ENCODE measurements around the gene MRM2.

The MRM2 gene

DNA sequence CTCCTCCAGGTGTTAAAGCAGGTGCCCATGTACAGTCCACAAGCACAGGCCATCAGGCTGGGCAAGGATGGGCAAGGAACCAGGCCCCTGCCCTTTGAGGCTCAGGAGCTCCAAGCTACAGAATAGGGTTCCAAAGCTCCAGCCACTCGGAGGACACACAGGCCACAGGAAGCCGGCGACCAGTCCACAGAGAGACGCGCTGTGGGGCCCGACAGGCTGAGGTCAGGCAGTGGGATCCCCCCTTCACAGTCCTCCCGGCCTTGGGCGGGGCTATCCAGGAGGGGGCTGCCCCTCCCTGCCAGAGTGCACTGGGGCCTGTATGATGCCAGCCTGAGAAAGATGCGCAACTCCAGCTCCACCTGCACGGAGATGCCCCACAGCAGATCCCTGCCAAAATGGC, 43.2 kb downstream of the MRM2 start:
- in situ Hi-C loops (cut with HindIII; ENCODE audit: low pct_ligation_motif_present, low pct_unique_long_range_greater_than_20kb, low sequenced_read_pairs), result no loop called here
- no peak for DNase-seq

DNA sequence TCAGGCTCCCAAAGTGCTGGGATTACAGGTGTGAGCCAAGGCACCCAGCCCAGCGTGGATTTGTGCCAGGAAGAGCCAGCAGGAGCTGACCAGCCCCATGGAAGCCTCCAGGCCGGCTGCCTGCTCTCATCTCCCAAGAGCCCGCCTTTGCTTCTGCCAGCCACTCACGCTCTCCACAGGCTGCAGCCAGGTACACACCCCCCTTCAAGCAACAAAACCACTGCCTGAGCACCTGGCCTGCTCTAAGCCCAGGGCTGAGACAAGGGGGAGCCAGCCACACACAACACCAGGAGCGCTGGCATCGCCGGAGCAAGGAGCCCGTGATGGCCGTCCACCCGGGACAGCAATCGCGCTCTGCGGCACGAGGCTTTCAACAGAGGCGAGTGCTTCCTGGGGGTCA, 43.8 kb downstream of the MRM2 start:
- in situ Hi-C loops (cut with HindIII; ENCODE audit: low pct_ligation_motif_present, low pct_unique_long_range_greater_than_20kb, low sequenced_read_pairs), result no loop called here
- no peak for DNase-seq

DNA sequence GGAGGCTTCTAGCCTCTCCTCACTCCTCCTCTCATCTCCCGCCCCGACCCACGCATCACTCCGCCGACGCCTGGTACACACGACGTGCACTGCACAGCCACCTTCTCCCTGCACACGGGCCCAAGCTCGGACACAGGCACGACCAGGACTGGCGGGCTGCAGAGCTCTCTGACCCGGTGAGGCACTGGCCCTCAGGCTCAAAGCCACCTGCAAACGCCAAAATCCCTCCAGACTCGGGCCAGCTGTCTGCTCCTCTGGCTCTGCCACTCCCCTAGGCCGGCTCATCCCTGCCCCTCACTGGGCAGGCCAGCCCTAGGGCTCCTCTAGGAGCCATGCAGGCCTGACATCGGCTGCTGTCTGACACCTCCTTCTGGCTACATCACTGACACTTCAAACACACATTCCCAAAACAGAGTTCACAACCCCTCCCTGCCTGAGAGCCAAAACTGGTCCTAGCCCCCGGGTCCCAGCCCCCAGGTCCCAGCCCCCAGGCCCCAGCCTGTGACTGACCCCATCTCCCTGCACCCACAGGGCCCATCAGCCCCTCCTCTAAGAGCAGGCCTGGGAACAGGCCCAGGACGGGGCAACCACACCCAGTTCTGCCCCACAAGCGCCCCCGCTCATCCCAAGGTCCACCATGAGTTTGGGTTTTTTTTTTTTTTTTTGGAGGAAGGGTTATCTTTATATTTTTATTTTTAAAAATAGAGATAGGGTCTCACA, 44.4 kb downstream of the MRM2 start:
- DNase-seq, result no peak
- in situ Hi-C loops (cut with HindIII; ENCODE audit: low pct_ligation_motif_present, low pct_unique_long_range_greater_than_20kb, low sequenced_read_pairs), result no loop called here

DNA sequence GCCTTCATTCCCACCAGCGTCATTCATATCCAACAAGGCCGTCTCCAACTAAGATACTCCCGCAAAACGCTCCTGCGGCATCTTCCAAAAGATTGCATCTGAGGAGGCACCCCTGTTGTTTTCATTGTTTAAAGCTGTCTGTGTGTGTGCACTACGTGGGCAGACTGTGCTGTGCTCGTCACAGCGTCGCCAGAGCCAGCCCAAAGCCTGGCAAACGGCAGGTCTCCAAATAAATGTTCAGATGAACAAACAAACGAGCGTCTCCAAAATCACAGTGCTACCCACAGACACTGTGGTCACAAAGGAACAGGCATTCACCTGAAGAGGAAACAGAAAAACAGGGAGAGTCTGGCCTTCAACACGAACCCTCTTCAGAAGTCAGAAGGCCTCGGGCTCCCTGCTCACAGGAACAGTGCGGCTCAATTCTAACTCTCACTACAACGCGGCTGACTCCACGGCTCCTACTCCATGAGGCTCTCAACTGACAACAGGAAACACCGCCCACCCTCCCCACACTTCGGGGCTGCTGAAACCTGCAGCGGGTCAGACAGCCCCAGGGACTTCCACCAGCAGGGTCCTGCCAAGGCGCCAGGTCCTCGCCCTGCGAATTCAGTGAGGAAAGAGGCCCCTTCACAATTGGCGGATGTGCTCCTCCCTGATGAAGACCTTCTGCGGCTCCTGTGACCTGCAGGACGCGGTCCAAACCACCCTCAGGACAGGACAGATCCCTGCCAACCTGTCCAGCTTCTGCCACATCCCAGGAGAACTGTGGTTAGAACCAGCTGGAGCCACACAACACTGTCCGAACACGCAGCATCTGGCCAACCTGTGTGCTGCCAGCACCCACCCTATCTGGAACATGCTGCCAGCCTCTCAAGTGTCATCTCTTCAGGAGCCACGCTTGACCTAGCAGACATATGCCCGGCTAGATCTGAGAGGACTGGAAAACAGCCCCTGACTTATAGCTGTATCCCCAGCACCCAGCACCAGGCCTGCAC, 45.3 kb downstream of the MRM2 start:
- in situ Hi-C loops (cut with HindIII; ENCODE audit: low pct_ligation_motif_present, low pct_unique_long_range_greater_than_20kb, low sequenced_read_pairs), result no loop called here
- no peak for DNase-seq

DNA sequence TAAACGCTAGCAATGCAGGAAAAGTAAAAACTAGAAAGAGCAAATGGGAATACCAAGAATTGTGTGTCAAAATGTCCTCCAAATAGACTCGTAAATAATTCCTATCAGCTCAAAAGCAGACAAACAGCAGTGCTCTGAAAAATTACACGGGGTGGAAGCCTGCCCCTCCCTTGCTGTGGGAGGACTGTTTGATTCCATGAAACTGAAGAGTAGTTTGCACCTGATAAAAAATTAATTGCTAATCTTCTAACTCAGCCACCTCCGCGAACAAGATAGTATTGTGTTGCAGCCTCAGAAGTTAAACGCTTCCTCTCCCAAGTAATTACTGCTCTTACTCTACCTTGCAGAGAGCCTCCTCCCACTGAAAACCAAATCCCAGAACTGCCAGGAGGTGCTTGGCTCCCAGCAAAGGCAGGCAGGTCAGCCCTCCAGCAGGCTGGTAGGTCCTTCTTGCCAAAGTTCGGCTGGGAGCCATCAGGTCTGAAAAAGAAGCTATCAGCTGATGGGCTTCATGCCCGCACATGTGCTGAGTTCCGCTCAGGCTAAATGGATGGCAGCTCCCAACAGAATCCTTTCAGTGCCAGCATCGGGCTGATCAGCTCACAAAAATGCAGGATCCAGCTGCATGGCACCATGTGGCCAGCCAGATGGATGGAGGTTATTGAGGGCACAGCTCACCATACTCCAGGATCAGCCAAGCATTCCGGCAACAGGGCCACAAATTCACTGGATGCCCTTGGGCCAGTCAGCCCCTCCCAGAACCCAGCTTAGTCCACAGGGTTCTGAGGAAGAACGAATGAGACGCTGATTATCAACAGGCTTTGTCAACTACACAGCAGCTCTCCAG, 46.4 kb downstream of the MRM2 start:
- DNase-seq, result no peak
- in situ Hi-C loops (cut with HindIII; ENCODE audit: low pct_ligation_motif_present, low pct_unique_long_range_greater_than_20kb, low sequenced_read_pairs), result no loop called here

DNA sequence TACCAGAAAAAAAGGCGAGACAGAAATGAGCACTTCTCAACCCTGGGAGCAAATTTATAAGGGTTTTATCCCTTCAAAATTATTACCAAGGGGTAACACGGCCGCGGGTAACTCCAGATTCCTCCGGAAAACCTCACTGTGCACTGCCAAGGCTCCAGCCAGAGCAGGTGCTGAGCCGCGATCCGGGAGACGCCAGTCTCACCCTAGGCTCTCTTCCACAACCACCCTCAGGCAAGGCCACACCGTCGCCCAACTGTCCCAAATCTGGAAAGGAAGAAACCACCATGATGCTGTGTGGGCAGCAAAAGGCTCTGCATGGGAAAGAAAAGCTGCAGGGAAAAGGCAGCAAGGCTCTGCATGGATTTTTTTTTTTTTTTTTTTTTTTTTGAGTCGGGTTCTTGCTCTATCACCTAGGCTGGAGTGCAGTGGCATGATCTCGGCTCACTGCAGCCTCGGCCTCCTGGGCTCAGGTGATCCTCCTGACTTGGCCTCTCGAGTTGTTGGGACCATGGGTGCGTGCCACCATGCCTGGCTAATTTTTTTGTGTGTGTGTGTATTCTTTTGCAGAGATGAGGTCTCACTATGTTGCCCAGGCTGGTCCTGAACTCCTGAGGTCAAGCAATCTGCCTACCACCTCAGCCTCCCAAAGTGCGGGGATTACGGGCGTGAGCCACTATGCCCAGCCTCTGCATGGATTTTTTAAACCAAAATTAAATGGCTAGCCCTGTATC, 48.3 kb downstream of the MRM2 start:
- in situ Hi-C loops (cut with HindIII; ENCODE audit: low pct_ligation_motif_present, low pct_unique_long_range_greater_than_20kb, low sequenced_read_pairs), result no loop called here
- DNase-seq, result no peak

DNA sequence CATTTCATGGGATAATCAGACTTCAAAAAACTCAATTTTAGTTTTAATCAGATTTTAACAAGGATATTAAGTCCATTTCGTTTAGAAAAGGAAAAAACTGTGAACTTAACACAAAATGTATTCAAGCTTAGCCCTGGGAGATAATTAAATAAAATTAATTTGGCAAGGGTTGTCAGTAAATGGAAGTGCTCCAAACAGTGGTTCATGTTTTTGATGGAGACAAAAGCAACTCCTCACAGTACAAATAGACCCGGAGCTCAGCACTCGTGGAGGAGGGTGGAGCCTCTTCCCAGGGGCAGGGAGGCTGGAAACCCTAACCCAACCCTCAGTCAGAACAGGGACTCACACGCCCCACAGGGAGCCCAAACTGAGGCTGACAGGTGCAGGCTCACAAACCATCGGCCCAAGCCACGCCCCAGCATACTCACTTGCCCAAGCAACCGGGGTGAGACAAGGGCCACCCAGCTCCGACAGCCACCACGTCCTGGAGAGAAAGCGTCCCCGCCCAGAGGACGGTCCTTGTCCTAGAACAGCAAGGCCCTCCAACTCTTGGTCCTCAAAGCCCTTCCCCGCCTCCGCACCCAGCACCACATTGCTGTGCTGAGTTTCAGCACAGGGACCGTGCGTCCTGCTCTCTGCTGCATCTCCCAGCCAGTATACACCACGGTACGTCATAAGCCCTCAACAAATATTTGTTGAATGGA, 49.0 kb downstream of the MRM2 start:
- DNase-seq, result no peak
- in situ Hi-C loops (cut with HindIII; ENCODE audit: low pct_ligation_motif_present, low pct_unique_long_range_greater_than_20kb, low sequenced_read_pairs), result no loop called here

DNA sequence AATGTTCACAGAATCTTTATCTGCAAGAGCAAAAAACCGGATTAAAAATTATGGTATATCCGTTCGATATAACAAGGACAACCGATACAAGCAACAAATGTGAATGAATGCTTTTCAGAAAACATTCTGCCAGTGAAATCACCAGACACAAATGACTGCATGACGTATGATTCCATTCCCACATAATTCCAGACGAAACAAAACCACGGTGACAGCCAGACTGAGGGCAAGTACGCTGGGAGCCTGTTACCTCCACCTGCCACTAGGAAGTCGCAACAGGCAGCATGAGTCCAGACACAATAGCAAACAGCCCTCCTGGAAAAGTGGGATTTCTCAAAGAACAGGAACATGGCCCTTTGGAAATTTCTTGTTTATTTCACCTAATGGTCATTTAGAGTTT, 51.0 kb downstream of the MRM2 start:
- in situ Hi-C loops (cut with HindIII; ENCODE audit: low pct_ligation_motif_present, low pct_unique_long_range_greater_than_20kb, low sequenced_read_pairs), result no loop called here
- DNase-seq, result no peak

DNA sequence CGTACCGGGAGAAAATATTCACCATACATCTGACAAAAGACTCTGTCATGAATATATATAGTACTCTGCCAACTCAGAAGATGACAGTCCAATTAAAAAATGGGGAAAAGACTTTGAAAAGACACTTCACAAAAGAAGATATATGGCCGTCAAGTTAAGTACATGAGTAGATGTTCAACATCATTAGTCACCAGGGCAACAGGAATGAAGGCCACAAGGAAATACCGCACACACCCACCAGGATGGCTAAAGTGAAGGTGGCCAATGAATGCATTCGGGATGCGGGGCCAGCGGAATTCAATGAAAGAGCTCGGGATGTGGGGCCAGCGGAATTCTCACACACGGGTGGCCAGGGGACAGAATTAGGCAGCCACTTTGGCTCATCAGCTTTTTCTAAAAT, 51.5 kb downstream of the MRM2 start:
- in situ Hi-C loops (cut with HindIII; ENCODE audit: low pct_ligation_motif_present, low pct_unique_long_range_greater_than_20kb, low sequenced_read_pairs), result no loop called here
- DNase-seq, result no peak

DNA sequence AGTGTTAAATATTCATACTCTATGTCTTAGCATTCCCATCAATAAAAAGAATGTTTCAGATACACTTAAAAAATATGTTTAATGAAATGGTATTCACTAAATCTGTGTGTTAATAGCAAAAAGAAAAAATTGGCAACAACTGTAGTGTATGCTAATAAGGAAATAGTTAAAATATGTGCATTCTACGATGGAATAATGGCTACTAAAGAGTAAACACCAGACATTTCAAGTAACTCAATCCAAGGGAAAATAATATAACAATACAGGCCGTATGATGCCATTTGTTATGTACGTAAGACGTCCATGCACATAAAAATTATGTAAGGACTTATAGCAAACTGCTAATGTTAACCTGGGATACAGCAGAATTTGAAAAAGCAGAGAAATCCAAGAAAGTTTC, 55.8 kb downstream of the MRM2 start:
- in situ Hi-C loops (cut with HindIII; ENCODE audit: low pct_ligation_motif_present, low pct_unique_long_range_greater_than_20kb, low sequenced_read_pairs), result no loop called here
- no peak for DNase-seq

DNA sequence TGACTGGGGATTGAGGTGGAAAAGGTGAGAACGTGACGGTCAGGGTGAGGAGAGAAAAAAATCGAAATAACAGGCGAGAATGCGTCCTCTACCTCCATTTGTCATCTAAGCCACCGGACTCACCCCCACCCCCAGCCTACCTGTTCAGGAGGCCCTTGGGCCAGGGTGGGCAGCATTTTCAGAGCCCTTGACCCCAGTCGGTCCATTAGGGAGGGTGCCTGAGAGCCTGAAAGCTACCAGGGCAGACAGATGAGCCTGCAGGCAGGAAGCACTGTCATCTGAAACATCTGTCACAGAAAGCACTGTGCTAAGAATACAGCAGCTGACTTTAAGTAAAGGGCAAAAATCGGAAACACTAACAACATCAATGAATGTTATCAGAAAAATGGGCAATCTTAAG, 56.3 kb downstream of the MRM2 start:
- in situ Hi-C loops (cut with HindIII; ENCODE audit: low pct_ligation_motif_present, low pct_unique_long_range_greater_than_20kb, low sequenced_read_pairs), result no loop called here
- no peak for DNase-seq
